ENCODE data around the gene NFIC. TPM values are rescaled to one million over a fixed set of nuclear protein-coding genes. Genes with fewer than 3 reads are reported as not detected.
A peak's percentile ranks its signal among the peaks of the same experiment; 100 is the strongest.

The NFIC gene
- total RNA-seq, 1 donor from 2014 or later, result 38.3 TPM

DNA sequence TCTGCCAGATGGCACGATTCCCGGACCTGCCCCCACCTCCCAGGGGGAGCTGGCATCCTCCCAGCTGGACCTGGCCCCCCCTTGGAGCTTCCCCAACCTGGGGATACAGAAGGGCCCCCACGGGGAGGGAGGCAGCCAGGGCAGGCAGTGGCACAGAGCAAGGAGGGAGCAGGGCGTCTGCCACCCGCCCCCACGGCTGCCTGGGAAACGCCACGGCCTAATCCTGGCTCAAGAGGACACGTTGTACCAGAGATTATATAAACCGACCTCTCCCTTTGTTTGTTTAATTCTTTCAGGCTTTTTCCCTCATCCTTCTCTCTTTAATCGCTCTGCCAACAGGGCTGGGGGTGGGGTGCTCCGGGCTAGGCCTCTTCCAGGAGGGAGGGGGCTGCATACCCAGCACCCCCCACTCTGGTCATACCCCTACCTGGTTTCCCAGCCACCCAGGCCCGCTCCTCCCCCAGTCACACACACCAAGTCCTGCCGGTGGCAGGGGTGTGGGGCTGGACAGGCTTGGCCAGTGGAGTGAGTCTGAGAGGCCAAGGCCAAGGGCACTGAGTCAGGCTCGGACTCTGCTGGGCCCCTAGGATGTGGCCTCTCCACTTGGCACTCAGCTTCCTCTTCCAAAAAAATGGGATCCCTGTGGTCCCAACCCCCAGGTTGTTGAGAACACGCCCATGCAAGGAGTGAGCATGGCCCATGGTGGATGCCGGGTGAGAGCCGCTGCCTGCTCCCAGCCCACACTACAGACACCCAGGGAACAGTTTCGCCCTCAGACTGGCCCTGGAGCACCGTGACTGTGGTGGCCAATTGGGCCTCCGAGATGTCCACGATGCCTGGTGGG is 29.5 kb upstream of the NFIC start:
- no peaks in the 10 kb centered on the region for H4K20me1 ChIP-seq (ENCODE audit: insufficient read depth, low read length)
- no peaks in the 10 kb centered on the region for H3K4me1 ChIP-seq (ENCODE audit: insufficient read depth, low read length)
- peak overlapping the region; percentile 54 for H2AFZ ChIP-seq (ENCODE audit: low read depth, low read length)
- no peak overlapping the region for H3K4me3 ChIP-seq (ENCODE audit: insufficient read depth, low read depth, low read length)
- no peak overlapping the region for H3K27ac ChIP-seq (ENCODE audit: low read depth, low read length)
- H3K27me3 ChIP-seq (ENCODE audit: insufficient read depth, low read length), result no peaks in the 10 kb centered on the region
- Mint-ChIP-seq H3K27ac (ENCODE audit: unreplicated experiment) (no peak overlapping the region), H3K4me3 (ENCODE audit: unreplicated experiment) (no peak overlapping the region), H3K36me3 (ENCODE audit: low read depth, unreplicated experiment) (no peaks in the 10 kb centered on the region), H3K9me3 (ENCODE audit: unreplicated experiment) (no peaks in the 10 kb centered on the region), H3K4me1 (ENCODE audit: low read depth, unreplicated experiment) (no peaks in the 10 kb centered on the region), H3K27me3 (ENCODE audit: low read depth, unreplicated experiment) (peaks cover 52% of the 10 kb centered on the region)
- no peak for DNase-seq (ENCODE audit: low read depth)
- peak overlapping the region; percentile 28 for H3K4me2 ChIP-seq (ENCODE audit: low read length)
- peak overlapping the region; percentile 9 for H3K9ac ChIP-seq (ENCODE audit: low read length)
- TF ChIP-seq EZH2 (IDR thresholded peaks at IDR 0.05; ENCODE audit: insufficient read depth, low read length), result no peak
- H3K9me3 ChIP-seq (ENCODE audit: insufficient read depth, low read depth, low read length), result no peaks in the 10 kb centered on the region
- H3K36me3 ChIP-seq (ENCODE audit: insufficient read depth, low read length), result no peaks in the 10 kb centered on the region
- no peaks in the 10 kb centered on the region for H3K79me2 ChIP-seq (ENCODE audit: insufficient read depth, low read length)
- no peak for FAIRE-seq

DNA sequence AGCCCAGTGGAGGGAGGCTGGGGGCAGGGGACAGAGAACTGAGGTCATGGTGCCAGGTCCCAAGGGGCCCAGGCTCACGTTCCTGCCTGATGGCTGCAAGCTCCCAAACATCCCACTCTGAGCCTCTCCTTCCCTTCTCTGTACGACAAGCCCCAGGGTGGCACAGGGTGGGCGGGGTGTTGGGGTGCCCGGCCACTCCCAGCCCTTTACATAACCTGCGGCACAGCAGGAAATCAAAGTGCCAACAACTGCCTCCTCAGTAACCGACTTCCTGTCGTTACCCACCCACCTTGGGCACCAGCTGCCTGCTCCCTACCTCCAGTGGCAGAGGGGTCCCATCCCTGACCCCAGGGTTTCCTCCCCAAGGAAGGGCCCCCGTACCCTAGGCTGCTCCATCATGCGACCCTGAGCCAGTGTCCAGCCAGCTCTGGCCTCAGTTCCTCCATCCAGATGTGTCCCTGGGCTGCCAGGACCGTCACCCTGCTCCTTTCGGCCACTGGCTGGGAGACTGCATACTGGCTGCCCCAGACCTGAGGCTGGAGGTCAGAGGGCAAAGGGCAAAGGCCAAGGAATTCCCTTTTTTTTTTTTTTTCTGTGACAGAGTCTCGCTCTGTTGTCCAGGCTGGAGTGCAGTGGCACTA is 27.7 kb upstream of the NFIC start:
- Histone ChIP-seq H3K36me3 (ENCODE audit: insufficient read depth, low read length) (no peaks in the 10 kb centered on the region), H4K20me1 (ENCODE audit: insufficient read depth, low read length) (no peaks in the 10 kb centered on the region), H3K4me3 (ENCODE audit: insufficient read depth, low read depth, low read length) (no peak overlapping the region), H3K4me2 (ENCODE audit: low read length) (no peak overlapping the region), H3K4me1 (ENCODE audit: insufficient read depth, low read length) (no peaks in the 10 kb centered on the region), H3K27me3 (ENCODE audit: insufficient read depth, low read length) (no peaks in the 10 kb centered on the region), H3K9me3 (ENCODE audit: insufficient read depth, low read depth, low read length) (no peaks in the 10 kb centered on the region), H3K79me2 (ENCODE audit: insufficient read depth, low read length) (no peaks in the 10 kb centered on the region), H2AFZ (ENCODE audit: low read depth, low read length) (no peak overlapping the region), H3K27ac (ENCODE audit: low read depth, low read length) (no peak overlapping the region), H3K9ac (ENCODE audit: low read length) (no peak overlapping the region)
- DNase-seq (ENCODE audit: low read depth) (no peak), FAIRE-seq (no peak)
- TF ChIP-seq, protein P1, sequence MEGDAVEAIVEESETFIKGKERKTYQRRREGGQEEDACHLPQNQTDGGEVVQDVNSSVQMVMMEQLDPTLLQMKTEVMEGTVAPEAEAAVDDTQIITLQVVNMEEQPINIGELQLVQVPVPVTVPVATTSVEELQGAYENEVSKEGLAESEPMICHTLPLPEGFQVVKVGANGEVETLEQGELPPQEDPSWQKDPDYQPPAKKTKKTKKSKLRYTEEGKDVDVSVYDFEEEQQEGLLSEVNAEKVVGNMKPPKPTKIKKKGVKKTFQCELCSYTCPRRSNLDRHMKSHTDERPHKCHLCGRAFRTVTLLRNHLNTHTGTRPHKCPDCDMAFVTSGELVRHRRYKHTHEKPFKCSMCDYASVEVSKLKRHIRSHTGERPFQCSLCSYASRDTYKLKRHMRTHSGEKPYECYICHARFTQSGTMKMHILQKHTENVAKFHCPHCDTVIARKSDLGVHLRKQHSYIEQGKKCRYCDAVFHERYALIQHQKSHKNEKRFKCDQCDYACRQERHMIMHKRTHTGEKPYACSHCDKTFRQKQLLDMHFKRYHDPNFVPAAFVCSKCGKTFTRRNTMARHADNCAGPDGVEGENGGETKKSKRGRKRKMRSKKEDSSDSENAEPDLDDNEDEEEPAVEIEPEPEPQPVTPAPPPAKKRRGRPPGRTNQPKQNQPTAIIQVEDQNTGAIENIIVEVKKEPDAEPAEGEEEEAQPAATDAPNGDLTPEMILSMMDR (IDR thresholded peaks at IDR 0.05; ENCODE audit: insufficient read depth, low read depth, low read length), result no peak
- no peak for TF ChIP-seq EZH2 (IDR thresholded peaks at IDR 0.05; ENCODE audit: insufficient read depth, low read length)
- Mint-ChIP-seq H3K27me3 (ENCODE audit: low read depth, unreplicated experiment) (peaks cover 47% of the 10 kb centered on the region), H3K27ac (ENCODE audit: unreplicated experiment) (no peak overlapping the region), H3K9me3 (ENCODE audit: unreplicated experiment) (no peaks in the 10 kb centered on the region), H3K4me1 (ENCODE audit: low read depth, unreplicated experiment) (no peaks in the 10 kb centered on the region), H3K36me3 (ENCODE audit: low read depth, unreplicated experiment) (no peaks in the 10 kb centered on the region), H3K4me3 (ENCODE audit: unreplicated experiment) (no peak overlapping the region)

DNA sequence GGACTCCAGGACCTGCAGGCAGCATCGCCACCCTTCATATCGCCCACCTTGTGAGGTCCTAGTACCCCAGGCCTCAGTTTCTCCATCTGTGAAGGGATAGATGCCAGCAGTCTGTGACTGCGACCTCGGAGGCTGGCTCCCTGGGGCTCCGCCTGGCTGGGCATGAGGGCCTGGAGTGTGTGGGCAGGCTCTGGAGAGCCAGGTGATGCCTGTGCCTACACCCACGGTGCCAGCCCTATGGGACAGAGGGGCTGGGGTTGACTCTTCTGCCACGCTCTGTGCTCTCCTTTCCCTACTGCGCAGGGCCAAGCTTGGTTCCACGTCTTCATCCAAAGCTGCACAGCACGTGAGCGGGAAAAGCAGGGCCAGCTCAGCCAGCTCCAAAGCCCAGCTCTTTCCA is 26.0 kb upstream of the NFIC start:
- Mint-ChIP-seq H3K9me3 (ENCODE audit: unreplicated experiment) (no peaks in the 10 kb centered on the region), H3K4me3 (ENCODE audit: unreplicated experiment) (no peak overlapping the region), H3K36me3 (ENCODE audit: low read depth, unreplicated experiment) (no peaks in the 10 kb centered on the region), H3K4me1 (ENCODE audit: low read depth, unreplicated experiment) (no peaks in the 10 kb centered on the region), H3K27ac (ENCODE audit: unreplicated experiment) (no peak overlapping the region), H3K27me3 (ENCODE audit: low read depth, unreplicated experiment) (peaks cover 39% of the 10 kb centered on the region)
- no peaks in the 10 kb centered on the region for H3K79me2 ChIP-seq (ENCODE audit: insufficient read depth, low read length)
- no peaks in the 10 kb centered on the region for H3K9me3 ChIP-seq (ENCODE audit: insufficient read depth, low read depth, low read length)
- no peaks in the 10 kb centered on the region for H3K27me3 ChIP-seq (ENCODE audit: insufficient read depth, low read length)
- no peak overlapping the region for H3K9ac ChIP-seq (ENCODE audit: low read length)
- DNase-seq (ENCODE audit: low read depth) (no peak), FAIRE-seq (no peak)
- H3K4me2 ChIP-seq (ENCODE audit: low read length), result no peak overlapping the region
- H3K4me1 ChIP-seq (ENCODE audit: insufficient read depth, low read length), result no peaks in the 10 kb centered on the region
- no peak overlapping the region for H3K27ac ChIP-seq (ENCODE audit: low read depth, low read length)
- TF ChIP-seq, protein P1 (IDR thresholded peaks at IDR 0.05; ENCODE audit: insufficient read depth, low read depth, low read length), result no peak
- TF ChIP-seq EZH2 (IDR thresholded peaks at IDR 0.05; ENCODE audit: insufficient read depth, low read length), result no peak
- no peak overlapping the region for H2AFZ ChIP-seq (ENCODE audit: low read depth, low read length)
- no peaks in the 10 kb centered on the region for H3K36me3 ChIP-seq (ENCODE audit: insufficient read depth, low read length)
- H4K20me1 ChIP-seq (ENCODE audit: insufficient read depth, low read length), result no peaks in the 10 kb centered on the region
- H3K4me3 ChIP-seq (ENCODE audit: insufficient read depth, low read depth, low read length), result no peak overlapping the region

All from astrocyte (in vitro differentiated cells and primary cell).